DOHH2 (cell line): Measurements from ENCODE around the gene NQO2.

Experiments
- EZH2phosphoT487 ChIP-seq: fragments of 200-600 bp; sonication (generic); IDR thresholded peaks from 2 replicates; pipeline ENCODE4 v1.6.1; 2017; ENCODE audit warnings: borderline replicate concordance, mild to moderate bottlenecking, antibody characterized with exemption, low read length, moderate library complexity, mixed read lengths
- TF ChIP-seq, protein P1 (sequence below): fragments of 200-600 bp; sonication (generic); IDR thresholded peaks from one replicate; pipeline ENCODE4 v1.5.1; 2014; ENCODE audit warnings: antibody characterized with exemption, mild to moderate bottlenecking, low read depth, low read length; ENCODE audit not compliant: poor library complexity, severe bottlenecking

DNA sequence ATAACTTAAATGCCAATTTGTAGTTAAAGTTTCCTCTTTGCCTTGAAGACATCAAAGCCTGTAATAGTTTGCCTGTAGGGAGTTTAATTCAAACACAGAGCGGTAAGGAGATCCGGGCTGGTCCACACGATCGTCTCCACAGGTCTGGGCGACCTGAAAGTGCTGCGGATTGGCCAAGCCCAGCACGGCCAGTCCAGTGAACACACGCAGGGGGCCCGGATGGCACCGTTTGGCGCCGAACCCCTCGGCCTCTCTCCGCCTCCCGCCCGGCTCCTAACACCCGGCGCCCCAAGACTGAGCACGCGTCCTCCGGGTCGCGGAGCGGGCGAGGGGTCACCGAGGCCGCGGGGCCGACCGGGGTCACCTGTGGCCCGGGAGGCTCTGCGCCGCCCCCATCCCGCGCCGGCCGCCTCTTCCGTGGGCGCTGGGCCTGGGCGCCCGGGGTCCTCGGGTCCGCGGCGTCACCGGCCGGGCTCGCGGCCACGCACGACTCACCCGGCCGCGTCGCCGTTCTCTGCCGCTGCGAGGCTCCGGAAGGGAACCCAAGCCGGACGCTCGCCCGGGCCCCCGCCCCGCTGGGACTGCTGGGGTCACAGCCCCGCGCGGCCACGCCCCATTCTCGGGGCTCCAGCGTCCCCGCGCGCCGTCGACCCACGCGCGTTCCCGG lies 28.8 kb upstream of the NQO2 start:
- TF ChIP-seq, protein P1, sequence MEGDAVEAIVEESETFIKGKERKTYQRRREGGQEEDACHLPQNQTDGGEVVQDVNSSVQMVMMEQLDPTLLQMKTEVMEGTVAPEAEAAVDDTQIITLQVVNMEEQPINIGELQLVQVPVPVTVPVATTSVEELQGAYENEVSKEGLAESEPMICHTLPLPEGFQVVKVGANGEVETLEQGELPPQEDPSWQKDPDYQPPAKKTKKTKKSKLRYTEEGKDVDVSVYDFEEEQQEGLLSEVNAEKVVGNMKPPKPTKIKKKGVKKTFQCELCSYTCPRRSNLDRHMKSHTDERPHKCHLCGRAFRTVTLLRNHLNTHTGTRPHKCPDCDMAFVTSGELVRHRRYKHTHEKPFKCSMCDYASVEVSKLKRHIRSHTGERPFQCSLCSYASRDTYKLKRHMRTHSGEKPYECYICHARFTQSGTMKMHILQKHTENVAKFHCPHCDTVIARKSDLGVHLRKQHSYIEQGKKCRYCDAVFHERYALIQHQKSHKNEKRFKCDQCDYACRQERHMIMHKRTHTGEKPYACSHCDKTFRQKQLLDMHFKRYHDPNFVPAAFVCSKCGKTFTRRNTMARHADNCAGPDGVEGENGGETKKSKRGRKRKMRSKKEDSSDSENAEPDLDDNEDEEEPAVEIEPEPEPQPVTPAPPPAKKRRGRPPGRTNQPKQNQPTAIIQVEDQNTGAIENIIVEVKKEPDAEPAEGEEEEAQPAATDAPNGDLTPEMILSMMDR = no peak
- TF ChIP-seq EZH2phosphoT487 = peak; percentile 39; the same call in 1 of the 2 replicates
